Stomach (tissue), 9 donors: ENCODE data around the gene SOX5. TPM values are rescaled to one million over a fixed set of nuclear protein-coding genes. Genes with fewer than 3 reads are reported as not detected.

Experiments
- DNase-seq, 2 donors: peaks; one replicate each; pipeline versions ENCODE4 v3.0.0 to v3.0.0-alpha.2; 2013 to 2019
- H3K27ac ChIP-seq, 5 donors: fragments of 200-600 bp in 4 of 5; sonication (generic) in 4 of 5; one replicate each; pipeline ENCODE4 v1.5.1; 2013 to 2019; ENCODE audit warnings: mild to moderate bottlenecking in 1 of 5, moderate library complexity in 1 of 5
- H3K27me3 ChIP-seq, 3 donors: fragments of 200-600 bp; sonication (generic); one replicate each; pipeline ENCODE4 v1.5.1; 2017 to 2019; ENCODE audit warnings: mixed run types in 1 of 3
- H3K36me3 ChIP-seq, 4 donors: fragments of 200-600 bp; sonication (generic); 1 replicate in 3 of 4; 2 replicates in 1 of 4; pipeline ENCODE4 v1.5.1; 2016 to 2019
- H3K4me1 ChIP-seq, 4 donors: fragments of 200-600 bp; sonication (generic); one replicate each; pipeline ENCODE4 v1.5.1; 2016 to 2019
- H3K4me3 ChIP-seq, 4 donors: fragments of 200-600 bp; sonication (generic) in 3 of 4; one replicate each; pipeline ENCODE4 v1.5.1; 2016 to 2019; ENCODE audit warnings: mild to moderate bottlenecking in 1 of 4
- H3K9me3 ChIP-seq, 4 donors: fragments of 200-600 bp; sonication (generic); one replicate each; pipeline ENCODE4 v1.5.1; 2016 to 2019
- EP300 ChIP-seq: sonication (generic); formaldehyde crosslinking; IDR thresholded peaks from one replicate; pipeline ENCODE4 v1.6.1; 2017; ENCODE audit warnings: antibody characterized with exemption
- POLR2A ChIP-seq, 4 donors: fragments of 450-650 bp; IDR thresholded peaks; one replicate each; pipeline ENCODE4 v1.6.1; 2016; ENCODE audit warnings: antibody characterized with exemption in 4 of 4, control low read depth in 2 of 4, mild to moderate bottlenecking in 1 of 4, moderate library complexity in 1 of 4
- POLR2AphosphoS5 ChIP-seq, 3 donors: sonication (generic); formaldehyde crosslinking; IDR thresholded peaks; one replicate each; pipeline ENCODE4 v1.6.1; 2016; ENCODE audit warnings: antibody characterized with exemption in 3 of 3
- WGBS, 5 donors: extraction: QIAGEN DNeasy Blood & Tissue Kit in 3 of 5; methylation state at CpG; one replicate each; pipeline versions ENCODE4 v1.1.5 to v1.1.7; 2013 to 2018; 5-methylcytosine and 5-hydroxymethylcytosine counted together
- intact Hi-C: fragments of 100-400 bp; cut with DNase I; formaldehyde crosslinking; loops from one replicate; pipeline ENCODE4 v1.15.1; 2023; ENCODE audit warnings: low total_unique reads
- polyA plus RNA-seq, 3 donors: library from polyadenylated mRNA; stranded (reverse); fragments of 200-250 nt; gene quantifications; one replicate each; pipeline ENCODE4 v1.2.3, GENCODE V29; 2013
- total RNA-seq, 5 donors: library from RNA; depleted of rRNA; stranded (reverse); fragments of >200 nt; gene quantifications; one replicate each; pipeline versions ENCODE4 v1.1.0 to v1.2.3, GENCODE V29; 2014 to 2016
- TF ChIP-seq, protein P1 (sequence below), 7 experiments: fragments of 450-650 bp in 4 of 7; fragments of 200-600 bp in 3 of 7; sonication (generic) in 3 of 7; IDR thresholded peaks; one replicate each; pipeline ENCODE4 v1.5.1; 2016 to 2019; ENCODE audit warnings: antibody characterized with exemption in 7 of 7, control low read depth in 2 of 7, mild to moderate bottlenecking in 1 of 7
- donor health status: healthy with polysubstance abuse.
- donor health status: Bipolar disorder and iron deficiency.
- donor health status: healthy.

SOX5 gene
- total and polyA plus RNA-seq, 8 donors = 0.85 to 57.2 (median 4.6) TPM

DNA sequence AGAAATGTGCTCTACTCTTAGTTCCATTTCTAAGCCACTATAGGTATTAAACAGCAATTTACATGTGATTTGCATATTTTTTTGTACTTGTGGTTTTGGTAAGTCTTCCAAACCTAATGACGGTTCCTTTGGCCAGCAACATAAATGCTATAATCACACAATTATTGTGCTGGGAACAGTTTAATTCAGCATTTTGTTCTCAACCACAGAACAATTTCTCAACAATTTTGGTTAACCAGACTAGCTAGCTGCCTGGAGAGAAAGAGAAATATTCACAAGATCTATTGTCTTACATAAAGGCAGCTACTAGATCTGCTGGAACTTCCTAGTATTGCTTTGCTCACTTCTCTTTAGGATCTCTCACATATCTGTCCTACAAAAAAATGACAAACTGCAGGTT, 265.3 kb downstream of the SOX5 start:
- no peak for DNase-seq
- no peaks in the 10 kb centered on the region for H3K27me3 ChIP-seq
- intact Hi-C loops = no loop called here
- 81 to 93% (median 89%) methylated on average over 1 of the region's 1 CpG for WGBS, 5 donors
- H3K4me1 ChIP-seq = no peaks in the 10 kb centered on the region
- no peaks in the 10 kb centered on the region for H3K9me3 ChIP-seq
- TF ChIP-seq POLR2AphosphoS5 (IDR thresholded peaks at IDR 0.05) (no peak), POLR2A (IDR thresholded peaks at IDR 0.05) (no peak), EP300 (no peak)
- TF ChIP-seq, protein P1, sequence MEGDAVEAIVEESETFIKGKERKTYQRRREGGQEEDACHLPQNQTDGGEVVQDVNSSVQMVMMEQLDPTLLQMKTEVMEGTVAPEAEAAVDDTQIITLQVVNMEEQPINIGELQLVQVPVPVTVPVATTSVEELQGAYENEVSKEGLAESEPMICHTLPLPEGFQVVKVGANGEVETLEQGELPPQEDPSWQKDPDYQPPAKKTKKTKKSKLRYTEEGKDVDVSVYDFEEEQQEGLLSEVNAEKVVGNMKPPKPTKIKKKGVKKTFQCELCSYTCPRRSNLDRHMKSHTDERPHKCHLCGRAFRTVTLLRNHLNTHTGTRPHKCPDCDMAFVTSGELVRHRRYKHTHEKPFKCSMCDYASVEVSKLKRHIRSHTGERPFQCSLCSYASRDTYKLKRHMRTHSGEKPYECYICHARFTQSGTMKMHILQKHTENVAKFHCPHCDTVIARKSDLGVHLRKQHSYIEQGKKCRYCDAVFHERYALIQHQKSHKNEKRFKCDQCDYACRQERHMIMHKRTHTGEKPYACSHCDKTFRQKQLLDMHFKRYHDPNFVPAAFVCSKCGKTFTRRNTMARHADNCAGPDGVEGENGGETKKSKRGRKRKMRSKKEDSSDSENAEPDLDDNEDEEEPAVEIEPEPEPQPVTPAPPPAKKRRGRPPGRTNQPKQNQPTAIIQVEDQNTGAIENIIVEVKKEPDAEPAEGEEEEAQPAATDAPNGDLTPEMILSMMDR (IDR thresholded peaks at IDR 0.05) = no peak
- H3K36me3 ChIP-seq = no peaks in the 10 kb centered on the region
- no peak overlapping the region for H3K27ac ChIP-seq
- H3K4me3 ChIP-seq = no peak overlapping the region

DNA sequence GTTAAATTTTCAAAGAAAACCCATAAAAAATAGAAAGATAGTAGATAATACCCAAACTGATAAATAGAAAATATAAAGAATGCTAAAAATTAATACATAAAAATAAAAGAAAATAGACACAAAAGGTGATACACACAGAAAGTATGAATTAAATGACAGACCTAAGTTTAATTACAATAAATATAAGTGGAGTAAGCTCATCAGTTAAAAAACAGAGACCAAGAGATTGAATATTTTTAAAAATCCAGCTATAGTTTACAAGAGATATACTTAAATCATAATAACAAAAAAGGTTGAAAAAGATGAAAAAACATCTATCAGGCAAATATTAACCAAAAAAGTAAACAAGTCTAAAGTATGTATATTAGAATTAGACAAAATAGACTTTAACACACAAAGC, 268.2 kb downstream of the SOX5 start:
- Histone ChIP-seq H3K4me3 (no peak overlapping the region), H3K9me3 (no peaks in the 10 kb centered on the region), H3K4me1 (no peaks in the 10 kb centered on the region), H3K27me3 (no peaks in the 10 kb centered on the region), H3K36me3 (no peaks in the 10 kb centered on the region), H3K27ac (no peak overlapping the region)
- DNase-seq = no peak
- intact Hi-C loops = no loop called here
- TF ChIP-seq, protein P1 (IDR thresholded peaks at IDR 0.05) = no peak
- no peak for TF ChIP-seq POLR2AphosphoS5 (IDR thresholded peaks at IDR 0.05)
- no peak for TF ChIP-seq POLR2A (IDR thresholded peaks at IDR 0.05)
- TF ChIP-seq EP300 = no peak

- H3K27me3 ChIP-seq = no peaks in the 10 kb centered on the region
- no peak overlapping the region for H3K27ac ChIP-seq
- TF ChIP-seq EP300 = no peak
- TF ChIP-seq, protein P1 (IDR thresholded peaks at IDR 0.05) = no peak
- TF ChIP-seq POLR2AphosphoS5 (IDR thresholded peaks at IDR 0.05) = no peak
- TF ChIP-seq POLR2A (IDR thresholded peaks at IDR 0.05) = no peak
- WGBS, 5 donors = 84 to 94% (median 89%) methylated on average over 7 of the region's 7 CpGs
- DNase-seq = no peak
- no peak overlapping the region for H3K4me3 ChIP-seq
- H3K4me1 ChIP-seq = peaks cover 0 to 19% (median 4%) of the 10 kb centered on the region in 4 donors
- intact Hi-C loops = no loop called here
- H3K36me3 ChIP-seq = no peaks in the 10 kb centered on the region
- H3K9me3 ChIP-seq = no peaks in the 10 kb centered on the region
Observed at GRCh38 chr12:23674064-23674463, 275.4 kb downstream of the SOX5 start.

DNA sequence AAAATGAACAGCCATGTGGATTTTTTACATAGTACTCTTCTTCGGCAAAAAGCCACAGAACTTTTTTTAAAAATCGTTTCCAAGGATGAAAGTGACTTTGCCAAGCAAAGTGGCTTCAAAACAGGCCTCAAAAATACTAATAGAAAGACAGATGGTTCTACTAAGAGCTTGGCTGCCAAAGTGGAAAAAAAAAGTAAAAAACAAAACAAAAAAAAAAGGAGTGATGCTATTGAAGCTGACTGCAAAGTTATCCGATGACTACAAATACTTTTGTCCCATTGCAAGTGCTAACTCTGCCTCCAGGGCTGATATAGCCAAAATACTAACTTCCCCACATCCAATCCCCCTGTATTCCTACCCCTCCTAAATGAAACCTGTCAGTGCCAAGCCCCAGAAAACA, 277.6 kb downstream of the SOX5 start:
- no peaks in the 10 kb centered on the region for H3K36me3 ChIP-seq
- no peaks in the 10 kb centered on the region for H3K27me3 ChIP-seq
- H3K4me3 ChIP-seq = no peak overlapping the region
- H3K9me3 ChIP-seq = no peaks in the 10 kb centered on the region
- DNase-seq = no peak
- no peak overlapping the region for H3K27ac ChIP-seq
- TF ChIP-seq POLR2AphosphoS5 (IDR thresholded peaks at IDR 0.05) (no peak), POLR2A (IDR thresholded peaks at IDR 0.05) (no peak), EP300 (no peak)
- TF ChIP-seq, protein P1 (IDR thresholded peaks at IDR 0.05) = no peak
- WGBS, 5 donors = 68 to 81% (median 73%) methylated on average over 3 of the region's 3 CpGs
- H3K4me1 ChIP-seq = peaks cover 0 to 19% (median 4%) of the 10 kb centered on the region in 4 donors
- intact Hi-C loops = no loop called here
